GM23338 (cell line): ENCODE results near the gene ETV6.

ENCODE experiments used
- CREB1 ChIP-seq: fragments of 250-450 bp; sonication (Bioruptor Pico); IDR thresholded peaks from 2 replicates; pipeline ENCODE4 v1.5.0; 2020; ENCODE audit warnings: low read depth, mild to moderate bottlenecking, moderate library complexity
- CTCF ChIP-seq, 2 experiments: fragments of 200-600 bp in 1 of 2; sonication (generic) in 1 of 2; conservative IDR thresholded peaks; 2 replicates each; pipeline versions ENCODE4 v1.5.1 to v1.6.1; 2016 to 2017; ENCODE audit warnings: antibody characterized with exemption in 2 of 2, low read depth in 2 of 2, mild to moderate bottlenecking in 2 of 2, moderate library complexity in 1 of 2
- EZH2 ChIP-seq: fragments of 200-600 bp; sonication (generic); IDR thresholded peaks from one replicate; pipeline ENCODE4 v1.8.0; 2017; ENCODE audit warnings: antibody characterized with exemption, mild to moderate bottlenecking, low read depth; ENCODE audit not compliant: unreplicated experiment
- EZH2phosphoT487 ChIP-seq: fragments of 200-600 bp; sonication (generic); IDR thresholded peaks from one replicate; pipeline ENCODE4 v1.8.1; 2018; ENCODE audit warnings: antibody characterized with exemption; ENCODE audit not compliant: unreplicated experiment
- JUNB ChIP-seq: IDR thresholded peaks from one replicate; pipeline ENCODE4 v1.6.1; 2016; ENCODE audit warnings: antibody characterized with exemption; ENCODE audit not compliant: unreplicated experiment
- NANOG ChIP-seq: IDR thresholded peaks from 2 replicates; pipeline ENCODE4 v1.6.1; 2016; ENCODE audit warnings: antibody characterized with exemption, borderline replicate concordance
- POLR2AphosphoS5 ChIP-seq: IDR thresholded peaks from 2 replicates; pipeline ENCODE4 v1.6.1; 2016; ENCODE audit warnings: antibody characterized with exemption, low read depth
- STAT1 ChIP-seq: IDR thresholded peaks from one replicate; pipeline ENCODE4 v1.6.1; 2016; ENCODE audit warnings: antibody characterized with exemption; ENCODE audit not compliant: unreplicated experiment
- ZNF114 ChIP-seq: fragments of 250-450 bp; sonication (Bioruptor Pico); IDR thresholded peaks from 2 replicates; pipeline ENCODE4 v1.5.0; 2020; ENCODE audit warnings: mild to moderate bottlenecking, moderate library complexity
- ZNF331 ChIP-seq: fragments of 250-450 bp; sonication (Bioruptor Pico); IDR thresholded peaks from 2 replicates; pipeline ENCODE4 v1.5.0; 2020; ENCODE audit warnings: low read depth, mild to moderate bottlenecking, moderate library complexity
- TF ChIP-seq, protein P1 (sequence below): IDR thresholded peaks from 2 replicates; pipeline ENCODE4 v1.6.1; 2016; ENCODE audit warnings: antibody characterized with exemption
- TF ChIP-seq, protein P2 (sequence below): IDR thresholded peaks from one replicate; pipeline ENCODE4 v1.6.1; 2018; ENCODE audit warnings: antibody characterized with exemption; ENCODE audit not compliant: unreplicated experiment

DNA sequence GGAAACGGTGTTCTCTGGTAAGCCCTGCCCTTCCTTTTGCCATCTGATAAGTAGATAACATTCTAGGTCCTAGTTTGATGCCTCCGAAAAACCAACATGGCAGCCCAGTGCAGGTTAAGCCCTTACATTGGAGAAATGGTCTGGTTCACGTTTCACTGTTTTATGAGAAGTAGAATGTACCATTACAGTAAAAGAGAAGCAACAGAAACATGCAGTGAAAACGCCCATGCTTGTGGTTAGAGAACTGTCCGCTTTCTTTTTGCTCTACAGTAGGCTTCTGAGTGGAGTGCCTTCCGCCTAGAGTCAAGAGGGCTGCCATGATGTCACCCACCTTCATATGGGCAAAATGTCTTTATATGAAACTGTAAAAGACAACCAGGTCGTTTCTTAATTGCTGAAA lies 230.9 kb downstream of the ETV6 start:
- TF ChIP-seq CTCF (conservative IDR thresholded peaks at IDR 0.05; ENCODE audit: low read depth in 2 of 2) (no peak), CREB1 (CRISPR knock-in tag) (no peak), POLR2AphosphoS5 (no peak), EZH2 (no peak), EZH2phosphoT487 (no peak), NANOG (no peak), JUNB (no peak), ZNF114 (CRISPR knock-in tag) (no peak), STAT1 (no peak), ZNF331 (CRISPR knock-in tag) (no peak)
- TF ChIP-seq, protein P1, sequence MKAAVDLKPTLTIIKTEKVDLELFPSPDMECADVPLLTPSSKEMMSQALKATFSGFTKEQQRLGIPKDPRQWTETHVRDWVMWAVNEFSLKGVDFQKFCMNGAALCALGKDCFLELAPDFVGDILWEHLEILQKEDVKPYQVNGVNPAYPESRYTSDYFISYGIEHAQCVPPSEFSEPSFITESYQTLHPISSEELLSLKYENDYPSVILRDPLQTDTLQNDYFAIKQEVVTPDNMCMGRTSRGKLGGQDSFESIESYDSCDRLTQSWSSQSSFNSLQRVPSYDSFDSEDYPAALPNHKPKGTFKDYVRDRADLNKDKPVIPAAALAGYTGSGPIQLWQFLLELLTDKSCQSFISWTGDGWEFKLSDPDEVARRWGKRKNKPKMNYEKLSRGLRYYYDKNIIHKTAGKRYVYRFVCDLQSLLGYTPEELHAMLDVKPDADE, result no peak
- TF ChIP-seq, protein P2, sequence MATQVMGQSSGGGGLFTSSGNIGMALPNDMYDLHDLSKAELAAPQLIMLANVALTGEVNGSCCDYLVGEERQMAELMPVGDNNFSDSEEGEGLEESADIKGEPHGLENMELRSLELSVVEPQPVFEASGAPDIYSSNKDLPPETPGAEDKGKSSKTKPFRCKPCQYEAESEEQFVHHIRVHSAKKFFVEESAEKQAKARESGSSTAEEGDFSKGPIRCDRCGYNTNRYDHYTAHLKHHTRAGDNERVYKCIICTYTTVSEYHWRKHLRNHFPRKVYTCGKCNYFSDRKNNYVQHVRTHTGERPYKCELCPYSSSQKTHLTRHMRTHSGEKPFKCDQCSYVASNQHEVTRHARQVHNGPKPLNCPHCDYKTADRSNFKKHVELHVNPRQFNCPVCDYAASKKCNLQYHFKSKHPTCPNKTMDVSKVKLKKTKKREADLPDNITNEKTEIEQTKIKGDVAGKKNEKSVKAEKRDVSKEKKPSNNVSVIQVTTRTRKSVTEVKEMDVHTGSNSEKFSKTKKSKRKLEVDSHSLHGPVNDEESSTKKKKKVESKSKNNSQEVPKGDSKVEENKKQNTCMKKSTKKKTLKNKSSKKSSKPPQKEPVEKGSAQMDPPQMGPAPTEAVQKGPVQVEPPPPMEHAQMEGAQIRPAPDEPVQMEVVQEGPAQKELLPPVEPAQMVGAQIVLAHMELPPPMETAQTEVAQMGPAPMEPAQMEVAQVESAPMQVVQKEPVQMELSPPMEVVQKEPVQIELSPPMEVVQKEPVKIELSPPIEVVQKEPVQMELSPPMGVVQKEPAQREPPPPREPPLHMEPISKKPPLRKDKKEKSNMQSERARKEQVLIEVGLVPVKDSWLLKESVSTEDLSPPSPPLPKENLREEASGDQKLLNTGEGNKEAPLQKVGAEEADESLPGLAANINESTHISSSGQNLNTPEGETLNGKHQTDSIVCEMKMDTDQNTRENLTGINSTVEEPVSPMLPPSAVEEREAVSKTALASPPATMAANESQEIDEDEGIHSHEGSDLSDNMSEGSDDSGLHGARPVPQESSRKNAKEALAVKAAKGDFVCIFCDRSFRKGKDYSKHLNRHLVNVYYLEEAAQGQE, result no peak
